Measurements from ENCODE around the gene SMOC1.

DNA sequence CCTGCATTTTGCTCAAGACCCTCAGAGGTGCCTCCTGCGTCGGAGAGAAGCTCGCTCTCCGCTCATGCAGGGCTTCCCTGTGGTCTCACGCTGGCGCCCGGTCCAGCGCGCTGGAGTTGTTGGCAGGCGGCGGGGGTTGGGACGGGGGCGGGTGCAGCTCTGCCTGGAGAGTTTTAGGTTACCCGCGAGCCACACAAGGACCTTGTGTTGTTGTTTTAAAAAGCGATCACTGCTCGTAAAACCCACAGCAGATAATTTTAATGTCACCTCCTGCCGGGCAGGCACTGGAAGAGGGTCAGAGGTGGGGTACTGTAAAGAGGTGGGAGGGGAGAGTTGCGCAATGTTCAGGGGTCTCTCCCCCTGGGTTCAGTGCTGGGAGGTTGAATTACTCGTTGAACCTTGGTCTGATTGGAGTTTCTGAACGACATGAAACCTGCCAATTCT lies 850 bp downstream of the SMOC1 start:
- no peak for TF ChIP-seq YY1 (IDR thresholded peaks at IDR 0.05; ENCODE audit: insufficient read depth, insufficient read length)
- TF ChIP-seq ZNF274 (IDR thresholded peaks at IDR 0.05; ENCODE audit: low read depth, low read length) = no peak
